ENCODE results near the gene OR13C4. TPM values are rescaled to one million over a fixed set of nuclear protein-coding genes. Genes with fewer than 3 reads are reported as not detected.

The OR13C4 gene
- total RNA-seq, 1 donor from 2014 or later = not detected

Other genes with a start within 250 kb of the OR13C4 start
- gene OR13F1, start 22.9 kb downstream of the OR13C4 start, total RNA-seq = not detected
- gene OR13C3, start 9.6 kb upstream of the OR13C4 start, total RNA-seq = not detected
- gene OR13C8, start 42.0 kb upstream of the OR13C4 start, total RNA-seq = not detected
- not detected for gene OR13C5, start 72.2 kb upstream of the OR13C4 start, total RNA-seq
- not detected for gene OR13C2, start 78.4 kb upstream of the OR13C4 start, total RNA-seq
- not detected for gene OR13C9, start 91.0 kb upstream of the OR13C4 start, total RNA-seq
- gene OR13D1, start 167.3 kb upstream of the OR13C4 start, total RNA-seq = not detected
- gene NIPSNAP3A, start 220.5 kb upstream of the OR13C4 start, total RNA-seq = 18.7 TPM
- gene NIPSNAP3B, start 236.9 kb upstream of the OR13C4 start, total RNA-seq = 29.9 TPM